ENCODE measurements around the gene RNF224.

GRCh38 chr9:137256362-137256761 lies 29.1 kb downstream of the RNF224 start:
- no peak for TF ChIP-seq CTCF (IDR thresholded peaks at IDR 0.05; ENCODE audit: insufficient read depth, low read depth, low read length)
- TF ChIP-seq EZH2 (IDR thresholded peaks at IDR 0.05; ENCODE audit: insufficient read depth, low read length), result no peak
